GM23338 (cell line): ENCODE measurements around the gene GRIK4. TPM values are rescaled to one million over a fixed set of nuclear protein-coding genes. Genes with fewer than 3 reads are reported as not detected.

Experiments
- ATAC-seq: fragments of 200-7000 bp; cut with Tn5 transposase; 3 replicates; pipeline ENCODE4 v1.9.1; 2020
- DNase-seq: peaks from one replicate; pipeline ENCODE4 v3.0.0-alpha.2; 2015; ENCODE audit warnings: low spot score
- H2AFZ ChIP-seq: fragments of 200-600 bp; sonication (generic); 2 replicates; pipeline ENCODE4 v1.8.0; 2016; ENCODE audit warnings: antibody characterized with exemption, mild to moderate bottlenecking, moderate library complexity
- H3F3A ChIP-seq: fragments of 200-600 bp; sonication (generic); replicated peaks from 2 replicates; pipeline ENCODE4 v1.8.0; 2017; ENCODE audit warnings: antibody characterized with exemption, mixed run types, low read depth
- H3K27ac ChIP-seq: fragments of 200-600 bp; sonication (generic); 2 replicates; pipeline ENCODE4 v1.6.1; 2016; ENCODE audit warnings: low read depth
- H3K27me3 ChIP-seq: fragments of 200-600 bp; sonication (generic); 2 replicates; pipeline ENCODE4 v1.8.0; 2016; ENCODE audit warnings: mild to moderate bottlenecking, mixed run types, moderate library complexity; ENCODE audit not compliant: insufficient read depth
- H3K36me3 ChIP-seq: fragments of 200-600 bp; sonication (generic); 2 replicates; pipeline ENCODE4 v1.8.0; 2016; ENCODE audit warnings: mild to moderate bottlenecking; ENCODE audit not compliant: insufficient read depth
- H3K4me1 ChIP-seq: fragments of 200-600 bp; sonication (generic); 2 replicates; pipeline ENCODE4 v1.8.0; 2016; ENCODE audit warnings: mild to moderate bottlenecking, moderate library complexity; ENCODE audit not compliant: insufficient read depth
- H3K4me2 ChIP-seq: fragments of 200-600 bp; sonication (generic); 2 replicates; pipeline ENCODE4 v1.7.1; 2017; ENCODE audit warnings: mixed run types
- H3K4me3 ChIP-seq: fragments of 200-600 bp; sonication (generic); 2 replicates; pipeline ENCODE4 v1.6.1; 2016; ENCODE audit warnings: mixed run types
- H3K79me2 ChIP-seq: fragments of 200-600 bp; sonication (generic); replicated peaks from 2 replicates; pipeline ENCODE4 v1.8.0; 2017; ENCODE audit warnings: mild to moderate bottlenecking; ENCODE audit not compliant: insufficient read depth
- H3K9me2 ChIP-seq: fragments of 200-600 bp; sonication (generic); 2 replicates; pipeline ENCODE4 v1.8.0; 2017; ENCODE audit not compliant: insufficient read depth
- H4K20me1 ChIP-seq: fragments of 200-600 bp; sonication (generic); replicated peaks from 2 replicates; pipeline ENCODE4 v1.8.0; 2017; ENCODE audit warnings: mild to moderate bottlenecking; ENCODE audit not compliant: insufficient read depth
- H3K27ac Mint-ChIP-seq: 2 replicates; pipeline ENCODE4 v1.8.0; 2020; ENCODE audit warnings: inconsistent platforms, mild to moderate bottlenecking, moderate library complexity, mixed read lengths
- H3K27me3 Mint-ChIP-seq: 3 replicates; pipeline ENCODE4 v1.8.0; 2022; ENCODE audit warnings: low read depth, mild to moderate bottlenecking, moderate library complexity, mixed read lengths, inconsistent platforms; ENCODE audit not compliant: insufficient read depth, poor library complexity
- H3K36me3 Mint-ChIP-seq: 3 replicates; pipeline ENCODE4 v1.8.0; 2021; ENCODE audit warnings: low read depth, mild to moderate bottlenecking, inconsistent platforms, moderate library complexity, mixed read lengths
- H3K4me1 Mint-ChIP-seq: 3 replicates; pipeline ENCODE4 v1.8.0; 2020; ENCODE audit warnings: mild to moderate bottlenecking, inconsistent platforms, mixed read lengths
- H3K4me3 Mint-ChIP-seq: 3 replicates; pipeline ENCODE4 v1.8.0; 2021; ENCODE audit warnings: moderate library complexity, mild to moderate bottlenecking, inconsistent platforms, mixed read lengths
- H3K9me3 Mint-ChIP-seq: 3 replicates; pipeline ENCODE4 v1.8.0; 2020; ENCODE audit warnings: moderate library complexity, mild to moderate bottlenecking, inconsistent platforms, mixed read lengths
- ETS1 ChIP-seq: IDR thresholded peaks from 2 replicates; pipeline ENCODE4 v1.6.1; 2016; ENCODE audit warnings: antibody characterized with exemption
- EZH2 ChIP-seq: fragments of 200-600 bp; sonication (generic); IDR thresholded peaks from one replicate; pipeline ENCODE4 v1.8.0; 2017; ENCODE audit warnings: antibody characterized with exemption, mild to moderate bottlenecking, low read depth; ENCODE audit not compliant: unreplicated experiment
- EZH2phosphoT487 ChIP-seq: fragments of 200-600 bp; sonication (generic); IDR thresholded peaks from one replicate; pipeline ENCODE4 v1.8.1; 2018; ENCODE audit warnings: antibody characterized with exemption; ENCODE audit not compliant: unreplicated experiment
- JUNB ChIP-seq: IDR thresholded peaks from one replicate; pipeline ENCODE4 v1.6.1; 2016; ENCODE audit warnings: antibody characterized with exemption; ENCODE audit not compliant: unreplicated experiment
- NANOG ChIP-seq: IDR thresholded peaks from 2 replicates; pipeline ENCODE4 v1.6.1; 2016; ENCODE audit warnings: antibody characterized with exemption, borderline replicate concordance
- STAT1 ChIP-seq: IDR thresholded peaks from one replicate; pipeline ENCODE4 v1.6.1; 2016; ENCODE audit warnings: antibody characterized with exemption; ENCODE audit not compliant: unreplicated experiment
- ZNF114 ChIP-seq: fragments of 250-450 bp; sonication (Bioruptor Pico); IDR thresholded peaks from 2 replicates; pipeline ENCODE4 v1.5.0; 2020; ENCODE audit warnings: mild to moderate bottlenecking, moderate library complexity
- ZNF331 ChIP-seq: fragments of 250-450 bp; sonication (Bioruptor Pico); IDR thresholded peaks from 2 replicates; pipeline ENCODE4 v1.5.0; 2020; ENCODE audit warnings: low read depth, mild to moderate bottlenecking, moderate library complexity
- ZNF462 ChIP-seq: fragments of 250-450 bp; sonication (Bioruptor Pico); IDR thresholded peaks from 2 replicates; pipeline ENCODE4 v1.5.0; 2020; ENCODE audit warnings: mild to moderate bottlenecking, moderate library complexity
- polyA plus RNA-seq: library from polyadenylated mRNA; unstranded; fragments of >200 nt; fragmentation: Nextera tagmentation; extraction: Ambion mirVana; gene quantifications from 2 replicates; pipeline ENCODE4 v1.2.1, GENCODE V29; 2016
- total RNA-seq: library from RNA; depleted of rRNA; stranded (reverse); fragments of >200 nt; shearing (Covaris generic); gene quantifications from 2 replicates; pipeline ENCODE4 v1.2.3, GENCODE V29; 2014

The GRIK4 gene
- total and polyA plus RNA-seq, 2 experiments from 2014 or later, result 0.63 to 2.2 TPM

GRCh38 chr11:121004206-121004840, 492.8 kb downstream of the GRIK4 start (continued):
- TF ChIP-seq ZNF462 (CRISPR knock-in tag), result no peak

GRCh38 chr11:121006922-121007321, 495.4 kb downstream of the GRIK4 start:
- no peaks in the 10 kb centered on the region for H3K36me3 ChIP-seq
- peaks cover 7% of the 10 kb centered on the region; the same call in 1 of the 2 replicates for H3K4me1 ChIP-seq
- H3K4me3 ChIP-seq, result no peak overlapping the region
- H3K27ac ChIP-seq, result no peak overlapping the region
- no peaks in the 10 kb centered on the region for H3K9me2 ChIP-seq
- H3K4me2 ChIP-seq, result no peak overlapping the region
- no peaks in the 10 kb centered on the region for H3F3A ChIP-seq
- Mint-ChIP-seq H3K27ac (no peak overlapping the region), H3K36me3 (no peaks in the 10 kb centered on the region; the same call in 2 of the 3 replicates), H3K9me3 (no peaks in the 10 kb centered on the region), H3K4me1 (peaks cover 21% of the 10 kb centered on the region), H3K27me3 (peaks cover 3% of the 10 kb centered on the region), H3K4me3 (no peak overlapping the region)
- H3K79me2 ChIP-seq, result no peaks in the 10 kb centered on the region
- H4K20me1 ChIP-seq, result no peaks in the 10 kb centered on the region
- no peaks in the 10 kb centered on the region for H3K27me3 ChIP-seq
- DNase-seq, result no peak
- no peak for ATAC-seq
- no peak overlapping the region for H2AFZ ChIP-seq
- TF ChIP-seq ZNF114 (no peak), ETS1 (no peak), ZNF331 (CRISPR knock-in tag) (no peak), EZH2phosphoT487 (no peak), JUNB (no peak), EZH2 (no peak), ZNF462 (CRISPR knock-in tag) (no peak), NANOG (no peak), STAT1 (no peak)
